ENCODE data around the gene TIAM1.

GRCh38 chr21:31220575-31220974 is 123.5 kb downstream of the TIAM1 start:
- no peak for TF ChIP-seq CTCF (IDR thresholded peaks at IDR 0.05; ENCODE audit: low read depth, low read length)
- TF ChIP-seq EZH2phosphoT487 (IDR thresholded peaks at IDR 0.05; ENCODE audit: low read depth): no peak

All from OCI-LY3 (cell line).